Smooth muscle cell (in vitro differentiated cells): Measurements from ENCODE around the gene SLA2. TPM values are rescaled to one million over a fixed set of nuclear protein-coding genes. Genes with fewer than 3 reads are reported as not detected.

Source experiments
- DNase-seq: peaks from one replicate; lab custom pipeline; 2025; ENCODE audit not compliant: unreplicated experiment; lab: John Stamatoyannopoulos, UW
- H2AFZ ChIP-seq: fragments of 200-600 bp; sonication (generic); 2 replicates; pipeline ENCODE4 v1.6.0; 2016; ENCODE audit warnings: antibody characterized with exemption, low read depth, mild to moderate bottlenecking
- H3F3A ChIP-seq: fragments of 200-600 bp; sonication (generic); 2 replicates; pipeline ENCODE4 v1.6.0; 2017; ENCODE audit warnings: antibody characterized with exemption, low read depth
- H3K27ac ChIP-seq: fragments of 200-600 bp; sonication (generic); 2 replicates; pipeline ENCODE4 v1.5.1; 2016; ENCODE audit warnings: low read depth, mild to moderate bottlenecking
- H3K27me3 ChIP-seq: fragments of 200-600 bp; sonication (generic); 2 replicates; pipeline ENCODE4 v1.6.1; 2016; ENCODE audit warnings: low read depth, mild to moderate bottlenecking
- H3K36me3 ChIP-seq: fragments of 200-600 bp; sonication (generic); 2 replicates; pipeline ENCODE4 v1.5.1; 2016; ENCODE audit warnings: low read depth
- H3K4me1 ChIP-seq: fragments of 200-600 bp; sonication (generic); 2 replicates; pipeline ENCODE4 v1.5.1; 2016; ENCODE audit warnings: low read depth
- H3K4me2 ChIP-seq: fragments of 200-600 bp; sonication (generic); 2 replicates; pipeline ENCODE4 v1.6.0; 2016; ENCODE audit warnings: mild to moderate bottlenecking
- H3K4me3 ChIP-seq: fragments of 200-600 bp; sonication (generic); 2 replicates; pipeline ENCODE4 v1.5.1; 2016; ENCODE audit warnings: mild to moderate bottlenecking
- H3K79me2 ChIP-seq: fragments of 200-600 bp; sonication (generic); 2 replicates; pipeline ENCODE4 v1.6.0; 2016; ENCODE audit warnings: low read depth, mild to moderate bottlenecking
- H3K9ac ChIP-seq: fragments of 200-600 bp; sonication (generic); 2 replicates; pipeline ENCODE4 v1.6.0; 2016; ENCODE audit warnings: low read depth
- H3K9me3 ChIP-seq: fragments of 200-600 bp; sonication (generic); replicated peaks from 2 replicates; pipeline ENCODE4 v1.5.1; 2016; ENCODE audit warnings: low read depth
- H4K20me1 ChIP-seq: fragments of 200-600 bp; sonication (generic); 2 replicates; pipeline ENCODE4 v1.6.0; 2016; ENCODE audit warnings: low read depth
- WGBS: methylation state at CpG from one replicate; pipeline ENCODE4 v1.1.7; 2016; ENCODE audit warnings: low lambda C conversion rate; 5-methylcytosine and 5-hydroxymethylcytosine counted together
- polyA plus RNA-seq: library from polyadenylated mRNA; unstranded; fragments of >200 nt; fragmentation: Nextera tagmentation; extraction: Ambion mirVana; gene quantifications from 2 replicates; pipeline ENCODE4 v1.2.1, GENCODE V29; 2016
- total RNA-seq: library from RNA; depleted of rRNA; stranded (reverse); fragments of >200 nt; gene quantifications from 2 replicates; pipeline ENCODE4 v1.2.3, GENCODE V29; 2014
- TF ChIP-seq, protein P1 (sequence below): fragments of 200-600 bp; sonication (generic); IDR thresholded peaks from 2 replicates; pipeline ENCODE4 v1.5.1; 2017; ENCODE audit warnings: borderline replicate concordance, mild to moderate bottlenecking, antibody characterized with exemption; ENCODE audit not compliant: insufficient read depth, poor library complexity, severe bottlenecking

SLA2 gene
- total and polyA plus RNA-seq, 2 experiments from 2014 or later = not detected

DNA sequence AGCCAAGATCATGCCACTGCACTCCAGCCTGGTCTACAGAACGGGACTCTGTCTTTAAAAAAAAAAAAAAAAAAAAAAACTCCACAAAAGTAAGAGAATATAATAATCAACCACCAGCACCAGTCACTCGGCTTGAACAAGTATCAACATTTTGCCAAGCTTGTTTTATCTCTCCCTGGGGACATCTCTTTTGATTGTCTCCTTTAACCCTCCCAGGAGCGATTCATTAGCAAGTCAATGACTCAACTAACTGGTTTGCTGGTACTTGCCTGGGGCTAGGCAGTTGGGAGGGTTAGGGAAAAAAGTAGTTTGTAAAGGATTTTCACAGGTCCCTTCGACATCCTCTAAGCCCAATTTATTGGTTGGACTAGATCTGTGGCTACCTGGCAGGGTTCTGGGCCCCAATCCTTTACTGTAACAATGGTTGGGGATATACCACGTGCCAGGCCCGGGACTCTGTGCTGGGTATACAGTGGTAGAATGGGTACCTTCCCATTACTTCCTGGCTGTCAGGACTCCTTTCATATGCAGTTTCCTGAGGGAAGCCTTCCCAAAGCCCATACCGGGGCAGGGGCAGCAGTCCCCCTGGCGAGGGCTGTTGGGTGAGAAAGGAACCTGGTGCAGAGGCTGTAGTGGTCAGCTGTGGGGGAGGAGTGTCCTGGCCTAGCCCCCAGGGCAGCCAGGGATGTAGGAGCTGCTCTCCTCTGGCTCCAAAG lies 60.4 kb downstream of the SLA2 start:
- Histone ChIP-seq H3K27ac (no peak overlapping the region), H3K27me3 (no peaks in the 10 kb centered on the region), H3K4me2 (no peak overlapping the region), H3K4me1 (no peaks in the 10 kb centered on the region), H2AFZ (no peak overlapping the region), H3K9ac (no peak overlapping the region), H3K79me2 (no peaks in the 10 kb centered on the region), H3F3A (no peaks in the 10 kb centered on the region), H3K36me3 (no peaks in the 10 kb centered on the region), H3K4me3 (no peak overlapping the region), H3K9me3 (no peaks in the 10 kb centered on the region), H4K20me1 (peaks cover 16% of the 10 kb centered on the region)
- TF ChIP-seq, protein P1, sequence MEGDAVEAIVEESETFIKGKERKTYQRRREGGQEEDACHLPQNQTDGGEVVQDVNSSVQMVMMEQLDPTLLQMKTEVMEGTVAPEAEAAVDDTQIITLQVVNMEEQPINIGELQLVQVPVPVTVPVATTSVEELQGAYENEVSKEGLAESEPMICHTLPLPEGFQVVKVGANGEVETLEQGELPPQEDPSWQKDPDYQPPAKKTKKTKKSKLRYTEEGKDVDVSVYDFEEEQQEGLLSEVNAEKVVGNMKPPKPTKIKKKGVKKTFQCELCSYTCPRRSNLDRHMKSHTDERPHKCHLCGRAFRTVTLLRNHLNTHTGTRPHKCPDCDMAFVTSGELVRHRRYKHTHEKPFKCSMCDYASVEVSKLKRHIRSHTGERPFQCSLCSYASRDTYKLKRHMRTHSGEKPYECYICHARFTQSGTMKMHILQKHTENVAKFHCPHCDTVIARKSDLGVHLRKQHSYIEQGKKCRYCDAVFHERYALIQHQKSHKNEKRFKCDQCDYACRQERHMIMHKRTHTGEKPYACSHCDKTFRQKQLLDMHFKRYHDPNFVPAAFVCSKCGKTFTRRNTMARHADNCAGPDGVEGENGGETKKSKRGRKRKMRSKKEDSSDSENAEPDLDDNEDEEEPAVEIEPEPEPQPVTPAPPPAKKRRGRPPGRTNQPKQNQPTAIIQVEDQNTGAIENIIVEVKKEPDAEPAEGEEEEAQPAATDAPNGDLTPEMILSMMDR = no peak
- no peak for DNase-seq
- WGBS = 39% methylated on average over 8 of the region's 8 CpGs

DNA sequence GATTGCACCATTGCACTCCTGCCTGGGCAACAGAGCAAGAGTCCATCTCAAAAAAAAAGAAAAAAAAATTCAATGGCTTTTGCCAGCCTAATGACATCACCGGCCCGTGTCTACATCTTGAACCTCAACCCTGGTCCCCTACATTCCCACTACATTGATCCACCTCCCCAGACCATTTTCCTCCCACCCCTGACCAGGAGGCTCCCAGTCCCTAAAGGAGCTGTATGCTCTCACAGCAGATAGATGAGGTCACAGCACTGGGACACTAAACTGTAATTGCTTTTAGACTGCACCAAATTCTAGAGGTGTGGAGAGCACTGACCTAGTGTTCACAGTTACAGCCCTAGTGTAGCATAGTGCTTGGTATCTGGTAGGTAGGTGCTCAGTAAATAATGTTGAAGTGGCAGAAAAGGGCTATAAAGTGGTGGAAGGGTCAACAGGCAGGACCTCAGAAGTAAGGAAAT lies 61.9 kb downstream of the SLA2 start:
- TF ChIP-seq, protein P1 = no peak
- WGBS = 97% methylated on average over 2 of the region's 2 CpGs
- no peak overlapping the region for H2AFZ ChIP-seq

GRCh38 chr20:36582821-36583220 lies 63.2 kb downstream of the SLA2 start:
- Histone ChIP-seq H3K4me2 (no peak overlapping the region), H4K20me1 (peaks cover 36% of the 10 kb centered on the region), H3K9ac (no peak overlapping the region), H3K9me3 (no peaks in the 10 kb centered on the region), H3K27me3 (no peaks in the 10 kb centered on the region), H3K4me1 (no peaks in the 10 kb centered on the region), H2AFZ (no peak overlapping the region), H3K4me3 (no peak overlapping the region), H3K27ac (no peak overlapping the region), H3F3A (no peaks in the 10 kb centered on the region), H3K79me2 (peaks cover 12% of the 10 kb centered on the region), H3K36me3 (no peaks in the 10 kb centered on the region)
- WGBS = 96% methylated on average over 4 of the region's 4 CpGs
- DNase-seq = no peak
- TF ChIP-seq, protein P1 = no peak

More for the DNA sequence above, 61.9 kb downstream of the SLA2 start:
- Histone ChIP-seq H4K20me1 (peaks cover 24% of the 10 kb centered on the region), H3K9ac (no peak overlapping the region), H3K79me2 (no peaks in the 10 kb centered on the region), H3K4me2 (no peak overlapping the region), H3F3A (no peaks in the 10 kb centered on the region), H3K27ac (no peak overlapping the region), H3K9me3 (no peaks in the 10 kb centered on the region), H3K4me1 (no peaks in the 10 kb centered on the region), H3K27me3 (no peaks in the 10 kb centered on the region), H3K4me3 (no peak overlapping the region), H3K36me3 (no peaks in the 10 kb centered on the region)
- no peak for DNase-seq

DNA sequence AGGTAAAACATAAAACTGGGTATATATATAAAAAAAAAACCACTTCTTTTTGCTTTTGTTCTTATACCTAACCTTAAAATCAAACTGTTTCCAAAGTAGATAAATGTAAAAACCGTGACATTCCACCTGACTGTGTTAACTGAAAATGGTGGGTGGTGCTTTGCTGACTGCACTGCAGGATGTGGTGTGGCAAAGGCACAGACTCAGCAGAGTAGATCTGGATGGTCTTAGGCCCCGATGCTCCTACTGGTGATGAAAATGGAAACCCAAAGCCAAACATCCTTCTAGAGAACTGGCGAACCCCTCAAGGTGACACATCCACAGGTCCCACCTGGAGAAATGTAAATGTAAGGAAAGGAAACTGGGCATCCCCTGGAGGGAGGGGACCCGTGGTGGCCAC lies 63.7 kb downstream of the SLA2 start:
- no peak overlapping the region for H2AFZ ChIP-seq
- DNase-seq = no peak
- no peak overlapping the region for H3K4me3 ChIP-seq
- H3K27ac ChIP-seq = no peak overlapping the region
- WGBS = 94% methylated on average over 4 of the region's 4 CpGs
- H3K27me3 ChIP-seq = no peaks in the 10 kb centered on the region
- H4K20me1 ChIP-seq = peaks cover 41% of the 10 kb centered on the region
- H3K4me1 ChIP-seq = no peaks in the 10 kb centered on the region
- TF ChIP-seq, protein P1 = no peak
- no peak overlapping the region for H3K4me2 ChIP-seq
- peaks cover 17% of the 10 kb centered on the region for H3K79me2 ChIP-seq
- H3K9ac ChIP-seq = no peak overlapping the region
- no peaks in the 10 kb centered on the region for H3K36me3 ChIP-seq
- no peaks in the 10 kb centered on the region for H3K9me3 ChIP-seq
- H3F3A ChIP-seq = no peaks in the 10 kb centered on the region
